HepG2 (cell line): ENCODE results near the gene TLR9. TPM values are rescaled to one million over a fixed set of nuclear protein-coding genes. Genes with fewer than 3 reads are reported as not detected.

ENCODE experiments used
- BORCS8-MEF2B ChIP-seq: sonication (generic); formaldehyde crosslinking; IDR thresholded peaks from 2 replicates; pipeline ENCODE4 v1.8.0; 2022; ENCODE audit warnings: mild to moderate bottlenecking, missing genetic modification reagents
- DRAP1 ChIP-seq: IDR thresholded peaks from 2 replicates; pipeline ENCODE4 v1.6.1; 2016; ENCODE audit warnings: missing genetic modification reagents, missing compliant biosample characterization
- HHEX ChIP-seq: IDR thresholded peaks from 2 replicates; pipeline ENCODE4 v1.6.1; 2016; ENCODE audit warnings: control low read depth
- ISL2 ChIP-seq: sonication (generic); formaldehyde crosslinking; IDR thresholded peaks from 2 replicates; pipeline ENCODE4 v1.5.0; 2020; ENCODE audit warnings: missing genetic modification reagents
- MATR3 ChIP-seq: sonication (generic); formaldehyde crosslinking; IDR thresholded peaks from 2 replicates; pipeline ENCODE4 v1.4.0; 2020; ENCODE audit warnings: missing genetic modification reagents
- MYPOP ChIP-seq: sonication (generic); formaldehyde crosslinking; IDR thresholded peaks from 2 replicates; pipeline ENCODE4 v1.8.1; 2023; ENCODE audit warnings: mild to moderate bottlenecking, moderate library complexity, missing genetic modification reagents
- NCOA1 ChIP-seq: sonication (generic); formaldehyde crosslinking; IDR thresholded peaks from 2 replicates; pipeline ENCODE4 v1.9.0; 2021; ENCODE audit warnings: missing genetic modification reagents
- NCOR1 ChIP-seq: fragments of 200-600 bp; sonication (generic); IDR thresholded peaks from 2 replicates; pipeline ENCODE4 v1.7.0; 2017; ENCODE audit warnings: antibody characterized with exemption, low read length, borderline replicate concordance
- NFIC ChIP-seq: IDR thresholded peaks from 2 replicates; pipeline ENCODE4 v1.6.1; 2012; ENCODE audit warnings: mild to moderate bottlenecking, low read length, inconsistent platforms
- REST ChIP-seq, 2 experiments: IDR thresholded peaks; 2 replicates each; pipeline ENCODE4 v1.6.1; 2011 to 2012; ENCODE audit warnings: low read length in 2 of 2, borderline replicate concordance in 1 of 2, low read depth in 1 of 2, mild to moderate bottlenecking in 1 of 2, moderate library complexity in 1 of 2
- ZMYM3 ChIP-seq: sonication (generic); formaldehyde crosslinking; IDR thresholded peaks from 2 replicates; pipeline ENCODE4 v1.5.1; 2020; ENCODE audit warnings: mild to moderate bottlenecking, missing genetic modification reagents
- ZNF558 ChIP-seq: sonication (generic); formaldehyde crosslinking; IDR thresholded peaks from 2 replicates; pipeline ENCODE4 v1.9.0; 2022; ENCODE audit warnings: mild to moderate bottlenecking, missing genetic modification reagents, borderline replicate concordance
- ZNF660 ChIP-seq: sonication (generic); formaldehyde crosslinking; IDR thresholded peaks from 2 replicates; pipeline ENCODE4 v1.5.1; 2020; ENCODE audit warnings: mild to moderate bottlenecking, low read depth, missing genetic modification reagents, borderline replicate concordance
- polyA plus RNA-seq, 8 experiments: library from polyadenylated mRNA; depleted of rRNA in 3 of 8; stranded (reverse) in 7 of 8; unstranded in 1 of 8; fragments of >200 nt; fragmentation: Illumina TruSeq in 4 of 8; extraction: Trizol in 4 of 8; gene quantifications; 2 replicates each; pipeline versions ENCODE4 v1.2.1 to v1.2.3, GENCODE V29; 2011 to 2016; ENCODE audit warnings: low read depth in 4 of 8, missing spikeins in 1 of 8, mixed read lengths in 1 of 8; ENCODE audit not compliant: insufficient read depth in 1 of 8
- total RNA-seq, 5 experiments: library from RNA; depleted of rRNA; stranded (reverse); fragments of >200 nt; fragmentation: Illumina TruSeq; extraction: Trizol; gene quantifications; 2 replicates each; pipeline ENCODE4 v1.2.3, GENCODE V29; 2016; ENCODE audit warnings: low read depth in 1 of 5
- TF ChIP-seq, protein P1 (sequence below): IDR thresholded peaks from 2 replicates; pipeline ENCODE4 v1.6.1; 2018; ENCODE audit warnings: missing genetic modification reagents
- TF ChIP-seq, protein P2 (sequence below): sonication (generic); formaldehyde crosslinking; conservative IDR thresholded peaks from 2 replicates; pipeline ENCODE4 v1.8.0; 2022; ENCODE audit warnings: mild to moderate bottlenecking, moderate library complexity, missing genetic modification reagents
- TF ChIP-seq, protein P3 (sequence below): sonication (generic); formaldehyde crosslinking; IDR thresholded peaks from 2 replicates; pipeline ENCODE4 v1.4.0; 2020; ENCODE audit warnings: mild to moderate bottlenecking, missing genetic modification reagents
- TF ChIP-seq, protein P4 (sequence below): sonication (generic); formaldehyde crosslinking; IDR thresholded peaks from 2 replicates; pipeline ENCODE4 v1.4.0; 2020; ENCODE audit warnings: mild to moderate bottlenecking, missing genetic modification reagents

TLR9 gene
- total and polyA plus RNA-seq, 2 of the 13 experiments (the other 11 are each of a cell fraction or from before 2014, with no cell fraction given): not detected

DNA sequence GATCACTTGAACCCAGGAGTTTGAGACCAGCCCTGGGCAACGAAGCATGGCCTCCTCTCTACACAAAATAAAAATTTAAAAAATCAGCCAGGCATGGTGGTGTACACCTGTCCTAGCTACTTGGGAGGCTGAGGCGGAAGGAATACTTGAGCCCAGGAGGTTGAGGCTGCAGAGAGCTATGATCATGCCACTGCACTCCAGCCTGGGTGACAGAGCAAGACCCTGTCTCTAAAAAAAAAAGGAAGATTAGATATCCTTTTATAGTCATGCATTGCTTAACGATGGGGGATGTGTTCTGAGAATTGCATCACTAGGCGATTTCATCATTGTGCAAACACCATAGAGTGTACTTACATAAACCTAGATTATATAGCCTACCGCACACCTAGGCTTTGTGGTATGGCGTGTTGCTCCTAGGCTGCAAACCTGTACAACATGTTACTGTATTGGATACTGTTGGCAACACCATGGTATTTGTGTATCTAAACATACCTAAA lies 14.8 kb downstream of the TLR9 start (continued):
- TF ChIP-seq, protein P1, sequence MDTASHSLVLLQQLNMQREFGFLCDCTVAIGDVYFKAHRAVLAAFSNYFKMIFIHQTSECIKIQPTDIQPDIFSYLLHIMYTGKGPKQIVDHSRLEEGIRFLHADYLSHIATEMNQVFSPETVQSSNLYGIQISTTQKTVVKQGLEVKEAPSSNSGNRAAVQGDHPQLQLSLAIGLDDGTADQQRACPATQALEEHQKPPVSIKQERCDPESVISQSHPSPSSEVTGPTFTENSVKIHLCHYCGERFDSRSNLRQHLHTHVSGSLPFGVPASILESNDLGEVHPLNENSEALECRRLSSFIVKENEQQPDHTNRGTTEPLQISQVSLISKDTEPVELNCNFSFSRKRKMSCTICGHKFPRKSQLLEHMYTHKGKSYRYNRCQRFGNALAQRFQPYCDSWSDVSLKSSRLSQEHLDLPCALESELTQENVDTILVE (CRISPR knock-in tag): peak; percentile 96
- TF ChIP-seq DRAP1 (CRISPR knock-in tag) (peak; percentile 57; the same call in 1 of the 2 replicates), BORCS8-MEF2B (CRISPR knock-in tag) (no peak), ZNF558 (no peak), REST (IDR thresholded peaks at IDR 0.05; ENCODE audit: borderline replicate concordance in 1 of 2, low read depth in 1 of 2, low read length in 2 of 2) (peak in 1 of 2 experiments; percentile 56; a peak in 1 of 4 replicates), ISL2 (CRISPR knock-in tag) (peak; percentile 92), NCOR1 (peak; percentile 78; the same call in 1 of the 2 replicates), NFIC (peak; percentile 79), NCOA1 (CRISPR knock-in tag) (no peak), HHEX (CRISPR knock-in tag) (peak; percentile 75; the same call in 1 of the 2 replicates), ZMYM3 (CRISPR knock-in tag) (peak; percentile 66; the same call in 1 of the 2 replicates), MATR3 (CRISPR knock-in tag) (no peak), ZNF660 (CRISPR knock-in tag) (no peak), MYPOP (CRISPR knock-in tag) (peak; percentile 42; the same call in 1 of the 2 replicates)
- TF ChIP-seq, protein P2, sequence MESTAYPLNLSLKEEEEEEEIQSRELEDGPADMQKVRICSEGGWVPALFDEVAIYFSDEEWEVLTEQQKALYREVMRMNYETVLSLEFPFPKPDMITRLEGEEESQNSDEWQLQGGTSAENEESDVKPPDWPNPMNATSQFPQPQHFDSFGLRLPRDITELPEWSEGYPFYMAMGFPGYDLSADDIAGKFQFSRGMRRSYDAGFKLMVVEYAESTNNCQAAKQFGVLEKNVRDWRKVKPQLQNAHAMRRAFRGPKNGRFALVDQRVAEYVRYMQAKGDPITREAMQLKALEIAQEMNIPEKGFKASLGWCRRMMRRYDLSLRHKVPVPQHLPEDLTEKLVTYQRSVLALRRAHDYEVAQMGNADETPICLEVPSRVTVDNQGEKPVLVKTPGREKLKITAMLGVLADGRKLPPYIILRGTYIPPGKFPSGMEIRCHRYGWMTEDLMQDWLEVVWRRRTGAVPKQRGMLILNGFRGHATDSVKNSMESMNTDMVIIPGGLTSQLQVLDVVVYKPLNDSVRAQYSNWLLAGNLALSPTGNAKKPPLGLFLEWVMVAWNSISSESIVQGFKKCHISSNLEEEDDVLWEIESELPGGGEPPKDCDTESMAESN: peak; percentile 86
- TF ChIP-seq, protein P3, sequence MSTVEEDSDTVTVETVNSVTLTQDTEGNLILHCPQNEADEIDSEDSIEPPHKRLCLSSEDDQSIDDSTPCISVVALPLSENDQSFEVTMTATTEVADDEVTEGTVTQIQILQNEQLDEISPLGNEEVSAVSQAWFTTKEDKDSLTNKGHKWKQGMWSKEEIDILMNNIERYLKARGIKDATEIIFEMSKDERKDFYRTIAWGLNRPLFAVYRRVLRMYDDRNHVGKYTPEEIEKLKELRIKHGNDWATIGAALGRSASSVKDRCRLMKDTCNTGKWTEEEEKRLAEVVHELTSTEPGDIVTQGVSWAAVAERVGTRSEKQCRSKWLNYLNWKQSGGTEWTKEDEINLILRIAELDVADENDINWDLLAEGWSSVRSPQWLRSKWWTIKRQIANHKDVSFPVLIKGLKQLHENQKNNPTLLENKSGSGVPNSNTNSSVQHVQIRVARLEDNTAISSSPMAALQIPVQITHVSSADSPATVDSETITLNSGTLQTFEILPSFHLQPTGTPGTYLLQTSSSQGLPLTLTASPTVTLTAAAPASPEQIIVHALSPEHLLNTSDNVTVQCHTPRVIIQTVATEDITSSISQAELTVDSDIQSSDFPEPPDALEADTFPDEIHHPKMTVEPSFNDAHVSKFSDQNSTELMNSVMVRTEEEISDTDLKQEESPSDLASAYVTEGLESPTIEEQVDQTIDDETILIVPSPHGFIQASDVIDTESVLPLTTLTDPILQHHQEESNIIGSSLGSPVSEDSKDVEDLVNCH (CRISPR knock-in tag): no peak
- TF ChIP-seq, protein P4, sequence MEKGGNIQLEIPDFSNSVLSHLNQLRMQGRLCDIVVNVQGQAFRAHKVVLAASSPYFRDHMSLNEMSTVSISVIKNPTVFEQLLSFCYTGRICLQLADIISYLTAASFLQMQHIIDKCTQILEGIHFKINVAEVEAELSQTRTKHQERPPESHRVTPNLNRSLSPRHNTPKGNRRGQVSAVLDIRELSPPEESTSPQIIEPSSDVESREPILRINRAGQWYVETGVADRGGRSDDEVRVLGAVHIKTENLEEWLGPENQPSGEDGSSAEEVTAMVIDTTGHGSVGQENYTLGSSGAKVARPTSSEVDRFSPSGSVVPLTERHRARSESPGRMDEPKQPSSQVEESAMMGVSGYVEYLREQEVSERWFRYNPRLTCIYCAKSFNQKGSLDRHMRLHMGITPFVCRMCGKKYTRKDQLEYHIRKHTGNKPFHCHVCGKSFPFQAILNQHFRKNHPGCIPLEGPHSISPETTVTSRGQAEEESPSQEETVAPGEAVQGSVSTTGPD (CRISPR knock-in tag): no peak
